Peyer's patch (tissue), 4 donors: Measurements from ENCODE around the gene GPR55.

Source experiments
- CTCF ChIP-seq, 6 experiments: fragments of 450-650 bp in 4 of 6; fragments of 200-600 bp in 2 of 6; sonication (generic) in 1 of 6; IDR thresholded peaks; one replicate each; pipeline ENCODE4 v1.5.1; 2017 to 2019; ENCODE audit warnings: antibody characterized with exemption in 6 of 6, mild to moderate bottlenecking in 3 of 6, moderate library complexity in 1 of 6
- POLR2A ChIP-seq, 2 donors: fragments of 450-650 bp; IDR thresholded peaks; one replicate each; pipeline ENCODE4 v1.5.1; 2017; ENCODE audit warnings: antibody characterized with exemption in 2 of 2, mild to moderate bottlenecking in 2 of 2, moderate library complexity in 2 of 2

GRCh38 chr2:230953845-230954244 is 28.8 kb upstream of the GPR55 start:
- TF ChIP-seq CTCF (IDR thresholded peaks at IDR 0.05) (no peak), POLR2A (IDR thresholded peaks at IDR 0.05) (no peak)
